A172 (cell line): ENCODE measurements around the gene DISP3. TPM values are rescaled to one million over a fixed set of nuclear protein-coding genes. Genes with fewer than 3 reads are reported as not detected.

Experiments used
- DNase-seq: peaks from one replicate; pipeline ENCODE4 v3.0.0-alpha.2; 2015; ENCODE audit warnings: low spot score
- total RNA-seq: library from RNA; depleted of rRNA; stranded (reverse); fragments of >200 nt; shearing (Covaris generic); gene quantifications from 2 replicates; pipeline ENCODE4 v1.2.3, GENCODE V29; 2014

DISP3 gene
- total RNA-seq, 1 experiment from 2014 or later: 0.14 TPM

GRCh38 chr1:11515368-11516300 lies 36.7 kb downstream of the DISP3 start:
- DNase-seq: no peak

- no peak for DNase-seq
These were observed 38.1 kb downstream of the DISP3 start for GRCh38 chr1:11516961-11517635.

GRCh38 chr1:11518016-11518701 lies 39.2 kb downstream of the DISP3 start:
- DNase-seq: no peak

- DNase-seq: no peak
These were observed 40.1 kb downstream of the DISP3 start for GRCh38 chr1:11518791-11519628.

GRCh38 chr1:11519629-11520031 lies 40.7 kb downstream of the DISP3 start:
- no peak for DNase-seq

GRCh38 chr1:11520531-11521233 lies 41.7 kb downstream of the DISP3 start:
- no peak for DNase-seq

- DNase-seq: no peak
These were observed 42.8 kb downstream of the DISP3 start for GRCh38 chr1:11521582-11522399.

GRCh38 chr1:11522400-11523235 lies 43.7 kb downstream of the DISP3 start:
- no peak for DNase-seq

- DNase-seq: no peak
These were observed 44.3 kb downstream of the DISP3 start for GRCh38 chr1:11523261-11523660.

- no peak for DNase-seq
These were observed 45.0 kb downstream of the DISP3 start for GRCh38 chr1:11523746-11524464.

GRCh38 chr1:11524465-11525150 lies 45.7 kb downstream of the DISP3 start:
- no peak for DNase-seq

GRCh38 chr1:11525151-11525505 lies 46.2 kb downstream of the DISP3 start:
- no peak for DNase-seq

GRCh38 chr1:11525516-11525915 lies 46.6 kb downstream of the DISP3 start:
- DNase-seq: no peak

- no peak for DNase-seq
These were observed 47.3 kb downstream of the DISP3 start for GRCh38 chr1:11526071-11526895.

GRCh38 chr1:11527541-11528452 lies 48.8 kb downstream of the DISP3 start:
- no peak for DNase-seq
